Raji (cell line): ENCODE data around the gene GARS1.

Source experiments
- POLR2A ChIP-seq: IDR thresholded peaks from 2 replicates; pipeline ENCODE4 v1.6.1; 2011; ENCODE audit warnings: low read depth, low read length, control low read depth; ENCODE audit not compliant: insufficient read depth

Gene GARS1

GRCh38 chr7:30656006-30656957 lies 61.6 kb downstream of the GARS1 start:
- no peak for TF ChIP-seq POLR2A

GRCh38 chr7:30657131-30657530 lies 62.5 kb downstream of the GARS1 start:
- TF ChIP-seq POLR2A: no peak

GRCh38 chr7:30658479-30659074 lies 63.9 kb downstream of the GARS1 start:
- TF ChIP-seq POLR2A: no peak

GRCh38 chr7:30659312-30659711 lies 64.6 kb downstream of the GARS1 start:
- no peak for TF ChIP-seq POLR2A

- TF ChIP-seq POLR2A: no peak
Observed at GRCh38 chr7:30660331-30661255, 65.9 kb downstream of the GARS1 start.

- TF ChIP-seq POLR2A: no peak
Observed at GRCh38 chr7:30661926-30662325, 67.2 kb downstream of the GARS1 start.

- TF ChIP-seq POLR2A: no peak
Observed at GRCh38 chr7:30662431-30662939, 67.8 kb downstream of the GARS1 start.

- no peak for TF ChIP-seq POLR2A
Observed at GRCh38 chr7:30663414-30663813, 68.7 kb downstream of the GARS1 start.

- no peak for TF ChIP-seq POLR2A
Observed at GRCh38 chr7:30664184-30664885, 69.7 kb downstream of the GARS1 start.

GRCh38 chr7:30665043-30665442 lies 70.4 kb downstream of the GARS1 start:
- no peak for TF ChIP-seq POLR2A

GRCh38 chr7:30665449-30665848 lies 70.8 kb downstream of the GARS1 start:
- TF ChIP-seq POLR2A: no peak

GRCh38 chr7:30667172-30667571 lies 72.5 kb downstream of the GARS1 start:
- no peak for TF ChIP-seq POLR2A

- no peak for TF ChIP-seq POLR2A
Observed at GRCh38 chr7:30668102-30668501, 73.4 kb downstream of the GARS1 start.

- no peak for TF ChIP-seq POLR2A
Observed at GRCh38 chr7:30671793-30672465, 77.3 kb downstream of the GARS1 start.
